HEK293 (cell line): ENCODE measurements around the gene PPP4R1.

Source experiments
- SETDB1 ChIP-seq: IDR thresholded peaks from one replicate; pipeline ENCODE4 v1.6.1; 2017; ENCODE audit warnings: mild to moderate bottlenecking, low read length, moderate library complexity, mixed read lengths; ENCODE audit not compliant: insufficient read length
- SP2 ChIP-seq: fragments of 450-650 bp; formaldehyde crosslinking; IDR thresholded peaks from 2 replicates; pipeline ENCODE4 v1.5.1; 2016; ENCODE audit warnings: missing biosample characterization, missing genetic modification characterization
- SP3 ChIP-seq: fragments of 450-650 bp; formaldehyde crosslinking; IDR thresholded peaks from 2 replicates; pipeline ENCODE4 v1.5.1; 2016; ENCODE audit warnings: missing biosample characterization, missing genetic modification characterization
- YY1 ChIP-seq: fragments of 450-650 bp; formaldehyde crosslinking; IDR thresholded peaks from 2 replicates; pipeline ENCODE4 v1.5.1; 2018; ENCODE audit warnings: missing biosample characterization, missing genetic modification characterization
- ZBTB1 ChIP-seq: fragments of 450-650 bp; formaldehyde crosslinking; IDR thresholded peaks from 2 replicates; pipeline ENCODE4 v1.5.1; 2016; ENCODE audit warnings: missing biosample characterization, missing genetic modification characterization
- ZEB2 ChIP-seq: fragments of 450-650 bp; formaldehyde crosslinking; IDR thresholded peaks from 2 replicates; pipeline ENCODE4 v1.5.1; 2016; ENCODE audit warnings: missing biosample characterization, missing genetic modification characterization
- ZNF157 ChIP-seq: fragments of 450-650 bp; formaldehyde crosslinking; IDR thresholded peaks from 2 replicates; pipeline ENCODE4 v1.5.1; 2016; ENCODE audit warnings: missing biosample characterization, missing genetic modification characterization
- ZNF416 ChIP-seq: fragments of 450-650 bp; formaldehyde crosslinking; IDR thresholded peaks from 2 replicates; pipeline ENCODE4 v1.5.1; 2016; ENCODE audit warnings: missing biosample characterization, missing genetic modification characterization
- ZNF629 ChIP-seq: fragments of 450-650 bp; formaldehyde crosslinking; IDR thresholded peaks from 2 replicates; pipeline ENCODE4 v1.5.1; 2017; ENCODE audit warnings: missing biosample characterization, missing genetic modification characterization
- ZNF76 ChIP-seq: fragments of 450-650 bp; formaldehyde crosslinking; IDR thresholded peaks from 2 replicates; pipeline ENCODE4; 2016; ENCODE audit warnings: low read depth, missing biosample characterization, missing genetic modification characterization, borderline replicate concordance
- TF ChIP-seq, protein P1 (sequence below): fragments of 450-650 bp; formaldehyde crosslinking; IDR thresholded peaks from 2 replicates; pipeline ENCODE4 v1.5.1; 2016; ENCODE audit warnings: missing biosample characterization, missing genetic modification characterization

DNA sequence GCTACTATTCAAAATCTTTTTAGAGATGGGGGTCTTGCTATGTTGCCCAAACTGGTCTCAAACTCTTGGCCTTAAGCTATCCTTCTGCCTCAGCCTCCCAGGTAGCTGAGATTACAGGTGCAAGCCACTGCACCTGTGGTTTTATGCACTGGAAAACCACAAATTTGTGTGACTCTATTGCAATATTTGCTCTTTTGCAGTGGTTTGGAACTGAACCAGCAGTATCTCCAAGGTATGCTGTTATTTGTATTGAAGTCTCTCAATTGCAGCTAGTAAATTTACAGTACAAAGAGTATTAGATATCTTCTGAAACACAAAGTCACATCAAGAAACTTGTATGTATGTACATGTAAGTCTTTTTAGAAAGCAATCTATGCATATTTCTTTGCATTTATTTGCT is 46.2 kb downstream of the PPP4R1 start:
- TF ChIP-seq ZEB2 (tag by site-specific recombination) = no peak
- TF ChIP-seq, protein P1, sequence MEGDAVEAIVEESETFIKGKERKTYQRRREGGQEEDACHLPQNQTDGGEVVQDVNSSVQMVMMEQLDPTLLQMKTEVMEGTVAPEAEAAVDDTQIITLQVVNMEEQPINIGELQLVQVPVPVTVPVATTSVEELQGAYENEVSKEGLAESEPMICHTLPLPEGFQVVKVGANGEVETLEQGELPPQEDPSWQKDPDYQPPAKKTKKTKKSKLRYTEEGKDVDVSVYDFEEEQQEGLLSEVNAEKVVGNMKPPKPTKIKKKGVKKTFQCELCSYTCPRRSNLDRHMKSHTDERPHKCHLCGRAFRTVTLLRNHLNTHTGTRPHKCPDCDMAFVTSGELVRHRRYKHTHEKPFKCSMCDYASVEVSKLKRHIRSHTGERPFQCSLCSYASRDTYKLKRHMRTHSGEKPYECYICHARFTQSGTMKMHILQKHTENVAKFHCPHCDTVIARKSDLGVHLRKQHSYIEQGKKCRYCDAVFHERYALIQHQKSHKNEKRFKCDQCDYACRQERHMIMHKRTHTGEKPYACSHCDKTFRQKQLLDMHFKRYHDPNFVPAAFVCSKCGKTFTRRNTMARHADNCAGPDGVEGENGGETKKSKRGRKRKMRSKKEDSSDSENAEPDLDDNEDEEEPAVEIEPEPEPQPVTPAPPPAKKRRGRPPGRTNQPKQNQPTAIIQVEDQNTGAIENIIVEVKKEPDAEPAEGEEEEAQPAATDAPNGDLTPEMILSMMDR (tag by site-specific recombination) = no peak
- no peak for TF ChIP-seq ZBTB1 (tag by site-specific recombination)
- no peak for TF ChIP-seq SP3 (tag by site-specific recombination)
- no peak for TF ChIP-seq SETDB1
- no peak for TF ChIP-seq ZNF157 (tag by site-specific recombination)
- no peak for TF ChIP-seq ZNF416
- no peak for TF ChIP-seq ZNF629 (tag by site-specific recombination)
- no peak for TF ChIP-seq ZNF76
- TF ChIP-seq SP2 (tag by site-specific recombination) = no peak
- no peak for TF ChIP-seq YY1 (tag by site-specific recombination)
